Hindlimb muscle (tissue), 1 donor: Measurements from ENCODE around the gene PROC. TPM values are rescaled to one million over a fixed set of nuclear protein-coding genes. Genes with fewer than 3 reads are reported as not detected.
"Not testable (repeated sequence)": the region's sequence is repeated elsewhere in the genome, so short reads cannot be mapped to it uniquely, and the experiment has no call there.

Experiments used
- DNase-seq: peaks from one replicate; pipeline ENCODE4 v3.0.0-alpha.2; 2013
- polyA plus RNA-seq: library from polyadenylated mRNA; unstranded; fragments of 120-200 nt; gene quantifications from one replicate; pipeline ENCODE4 v1.2.1, GENCODE V29; 2013; ENCODE audit not compliant: insufficient read length

Gene PROC
- polyA plus RNA-seq, 1 donor: 0.93 TPM

- DNase-seq: no peak
Measured at GRCh38 chr2:127428057-127428814, 10.0 kb downstream of the PROC start.

- no peak for DNase-seq
Measured at GRCh38 chr2:127428815-127429109, 10.5 kb downstream of the PROC start.

- no peak for DNase-seq
Measured at GRCh38 chr2:127429291-127429690, 11.1 kb downstream of the PROC start.

- DNase-seq: no peak
Measured at GRCh38 chr2:127429844-127430425, 11.7 kb downstream of the PROC start.

GRCh38 chr2:127431408-127432023, 13.3 kb downstream of the PROC start:
- no peak for DNase-seq

- DNase-seq: no peak
Measured at GRCh38 chr2:127434515-127434914, 16.3 kb downstream of the PROC start.

- DNase-seq: no peak
Measured at GRCh38 chr2:127437056-127437455, 18.8 kb downstream of the PROC start.

GRCh38 chr2:127437781-127438726, 19.8 kb downstream of the PROC start:
- no peak for DNase-seq

- no peak for DNase-seq
Measured at GRCh38 chr2:127439343-127439742, 21.1 kb downstream of the PROC start.

GRCh38 chr2:127448526-127448925, 30.3 kb downstream of the PROC start:
- DNase-seq: no peak

- no peak for DNase-seq
Measured at GRCh38 chr2:127449414-127449813, 31.2 kb downstream of the PROC start.

GRCh38 chr2:127449898-127450297, 31.7 kb downstream of the PROC start:
- DNase-seq: no peak

- no peak for DNase-seq
Measured at GRCh38 chr2:127451981-127452380, 33.8 kb downstream of the PROC start.

- not testable (repeated sequence) for DNase-seq
Measured at GRCh38 chr2:127452423-127452822, 34.2 kb downstream of the PROC start.

- DNase-seq: no peak
Measured at GRCh38 chr2:127453013-127453391, 34.8 kb downstream of the PROC start.

- no peak for DNase-seq
Measured at GRCh38 chr2:127453392-127454171, 35.4 kb downstream of the PROC start.

GRCh38 chr2:127454595-127455565, 36.7 kb downstream of the PROC start:
- no peak for DNase-seq

GRCh38 chr2:127455566-127456493, 37.6 kb downstream of the PROC start:
- no peak for DNase-seq

- DNase-seq: no peak
Measured at GRCh38 chr2:127456960-127457359, 38.7 kb downstream of the PROC start.

GRCh38 chr2:127462461-127462860, 44.2 kb downstream of the PROC start:
- no peak for DNase-seq
